Jurkat, Clone E6-1 (cell line): ENCODE measurements around the gene CNNM1.
A peak's percentile ranks its signal among the peaks of the same experiment; 100 is the strongest.

Experiments used
- DNase-seq: peaks from one replicate; pipeline ENCODE4 v3.0.0-alpha.2; 2011; ENCODE audit warnings: low read depth, low spot score
- H3K4me3 ChIP-seq: 2 replicates; pipeline ENCODE4 v1.5.1; 2011; ENCODE audit warnings: mild to moderate bottlenecking, low read length, control low read depth, moderate library complexity

The CNNM1 gene

DNA sequence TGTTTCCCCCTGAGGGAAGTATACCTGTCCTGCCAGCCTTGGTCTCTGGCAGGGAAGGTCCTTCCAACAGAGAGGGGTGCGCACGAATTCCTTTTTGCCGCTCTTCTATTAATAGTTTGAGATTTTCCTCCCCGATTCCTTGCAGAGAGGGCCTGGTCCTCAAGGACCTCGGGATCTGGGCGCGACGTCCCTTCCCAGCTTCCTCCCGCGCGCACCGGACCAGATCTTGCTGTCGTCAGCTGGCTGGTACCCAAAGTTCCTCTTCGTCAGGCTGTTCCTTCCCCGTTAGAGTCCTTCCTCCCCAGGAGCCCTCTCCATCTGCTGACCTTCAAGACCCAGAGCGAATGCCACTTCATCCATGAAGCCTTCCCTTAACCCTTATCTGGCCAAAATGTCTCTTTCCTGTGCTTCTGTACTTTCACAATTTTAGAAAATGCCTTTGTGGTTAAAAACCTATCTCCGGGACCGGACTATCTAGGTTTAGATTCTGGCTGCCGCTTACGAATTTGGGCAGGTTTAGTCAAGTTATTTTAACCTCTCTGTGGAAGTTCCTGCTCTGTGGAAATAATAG, 102.1 kb downstream of the CNNM1 start:
- H3K4me3 ChIP-seq = peak overlapping the region; percentile 96
- no peak for DNase-seq

DNA sequence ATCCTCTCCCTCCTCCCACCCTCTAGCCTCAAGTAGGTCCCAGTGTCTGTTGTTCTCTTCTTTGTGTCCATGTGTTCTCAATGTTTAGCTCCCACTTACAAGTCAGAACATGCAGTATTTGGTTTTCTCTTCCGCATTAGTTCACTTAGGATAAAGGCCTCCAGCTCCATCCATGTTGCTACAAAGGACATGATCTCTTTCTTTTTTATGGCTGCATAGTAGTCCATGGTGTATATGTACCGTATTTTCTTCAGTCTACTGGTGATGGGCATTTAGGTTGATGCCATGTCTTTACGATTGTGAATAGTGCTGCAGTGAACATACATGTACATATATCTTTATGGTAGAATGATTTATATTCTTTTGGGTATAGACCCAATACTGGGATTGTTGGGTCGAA, 102.9 kb downstream of the CNNM1 start:
- no peak for DNase-seq
- no peak overlapping the region for H3K4me3 ChIP-seq

DNA sequence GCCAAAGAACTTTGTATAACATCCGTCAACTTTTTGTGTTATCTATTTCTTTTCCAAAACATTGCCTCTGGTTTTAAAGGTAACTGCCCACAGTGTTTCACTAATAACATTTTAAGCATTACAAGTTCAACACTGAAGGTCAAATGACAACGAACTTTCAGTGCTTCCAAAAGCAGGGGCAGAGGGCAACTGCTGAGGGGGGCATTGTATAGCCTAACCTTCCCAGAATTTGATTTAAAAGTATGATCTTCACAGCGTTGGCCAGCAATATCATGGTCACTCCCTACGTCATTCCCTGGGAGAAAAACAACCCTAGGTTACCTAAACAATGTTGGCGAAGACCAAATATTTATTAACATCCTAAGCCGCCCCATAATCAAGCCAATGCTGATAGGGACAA, 103.7 kb downstream of the CNNM1 start:
- no peak overlapping the region for H3K4me3 ChIP-seq
- no peak for DNase-seq

DNA sequence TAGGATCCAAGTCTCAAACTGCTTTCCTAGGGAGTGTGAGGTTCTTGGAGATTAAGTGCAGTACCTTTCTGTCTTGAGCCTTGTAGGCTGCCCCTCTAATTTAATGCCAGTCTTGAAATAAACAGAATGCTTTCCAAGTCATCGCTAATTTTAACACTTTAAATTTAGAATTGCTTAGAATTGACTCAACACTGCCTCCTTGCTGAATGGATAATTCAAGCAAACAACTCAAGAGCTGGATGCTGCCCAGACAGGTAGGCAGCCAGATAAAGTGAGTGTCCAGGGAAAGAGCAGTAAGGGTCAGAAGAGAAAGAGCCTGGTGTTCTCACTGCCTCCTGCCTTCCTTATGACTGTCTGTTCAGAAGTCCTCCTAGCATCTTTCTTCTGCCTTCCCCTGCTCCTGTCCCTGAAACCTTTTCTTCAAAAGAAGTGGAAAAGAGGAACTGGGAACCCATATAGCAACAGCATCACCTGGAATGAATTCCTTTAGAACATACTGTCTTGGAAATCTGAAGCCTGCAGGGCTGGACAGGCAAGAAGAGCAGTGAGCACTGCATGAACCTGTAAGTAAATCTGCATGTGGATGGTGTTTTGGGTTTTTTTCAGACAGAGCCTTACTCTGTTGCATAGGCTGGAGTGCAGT, 104.3 kb downstream of the CNNM1 start:
- no peak for DNase-seq
- H3K4me3 ChIP-seq = no peak overlapping the region

DNA sequence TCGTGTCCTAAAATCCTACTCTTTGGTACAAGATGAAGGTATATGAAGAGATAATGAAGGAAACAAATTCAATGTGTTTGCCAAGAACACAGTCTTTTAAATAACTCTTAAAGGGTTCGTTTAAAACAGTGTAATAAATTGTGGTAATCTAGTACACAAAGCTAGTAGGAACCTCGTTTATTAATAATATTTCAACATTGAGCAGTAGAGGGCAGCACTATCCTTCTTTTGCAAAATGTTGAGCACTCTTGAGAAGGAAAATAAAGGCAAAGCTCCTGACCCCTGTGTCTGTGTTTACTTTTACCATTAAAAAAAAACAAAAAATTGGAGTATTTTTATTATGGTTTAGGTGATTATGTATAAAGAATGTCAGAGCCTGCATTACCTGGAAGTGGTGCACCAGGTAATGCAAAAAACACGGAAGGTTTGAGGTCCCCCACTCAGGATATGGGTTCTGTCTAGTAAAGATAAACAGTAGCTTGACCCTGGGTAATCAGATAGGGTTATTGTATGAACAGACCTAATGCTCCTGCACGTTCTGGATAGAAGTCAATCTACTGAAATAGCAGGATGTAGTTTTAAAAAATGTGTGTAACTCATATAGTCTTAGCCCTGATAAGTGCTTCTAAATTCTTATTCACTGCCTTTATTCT, 107.0 kb downstream of the CNNM1 start:
- peak; percentile 41 for DNase-seq
- H3K4me3 ChIP-seq = no peak overlapping the region

DNA sequence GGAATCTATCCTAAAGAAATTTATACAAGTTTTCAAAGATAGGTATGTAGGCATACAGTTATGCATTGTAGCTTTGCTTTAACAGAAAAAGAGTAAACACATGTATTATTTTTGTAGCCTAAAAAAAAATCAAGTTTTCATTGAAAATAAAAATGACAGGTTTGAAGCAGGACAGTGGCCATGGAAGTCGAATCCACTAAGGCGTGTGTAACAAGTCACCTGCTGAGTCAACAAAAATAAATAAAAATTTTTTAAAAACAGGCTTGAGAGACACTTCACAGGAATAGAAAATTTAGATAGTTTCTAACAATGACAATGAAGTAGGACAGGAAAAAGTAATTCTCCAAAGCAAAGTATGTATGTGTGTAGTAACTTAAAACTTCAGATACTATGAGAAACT, 109.7 kb downstream of the CNNM1 start:
- H3K4me3 ChIP-seq = no peak overlapping the region
- DNase-seq = no peak

DNA sequence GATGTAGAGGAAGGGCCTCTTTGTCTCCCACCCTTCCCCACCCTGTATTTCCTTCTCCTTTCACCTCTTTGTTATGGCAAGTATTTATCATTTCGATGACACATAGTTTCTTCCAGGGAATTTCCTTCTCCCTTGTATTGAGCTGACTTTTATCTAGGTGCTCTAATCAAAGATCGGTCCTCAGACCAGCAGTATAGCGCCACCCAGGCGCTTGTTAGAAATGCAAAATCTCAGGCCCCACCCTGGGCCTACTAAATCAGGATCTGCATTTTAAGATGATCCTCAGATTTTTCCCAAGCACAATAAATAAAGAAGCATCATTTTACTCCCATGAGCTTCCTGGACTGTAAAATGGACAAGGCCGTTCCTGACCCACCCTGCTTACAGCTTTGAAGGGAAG, 113.2 kb downstream of the CNNM1 start:
- DNase-seq = no peak
- H3K4me3 ChIP-seq = no peak overlapping the region

DNA sequence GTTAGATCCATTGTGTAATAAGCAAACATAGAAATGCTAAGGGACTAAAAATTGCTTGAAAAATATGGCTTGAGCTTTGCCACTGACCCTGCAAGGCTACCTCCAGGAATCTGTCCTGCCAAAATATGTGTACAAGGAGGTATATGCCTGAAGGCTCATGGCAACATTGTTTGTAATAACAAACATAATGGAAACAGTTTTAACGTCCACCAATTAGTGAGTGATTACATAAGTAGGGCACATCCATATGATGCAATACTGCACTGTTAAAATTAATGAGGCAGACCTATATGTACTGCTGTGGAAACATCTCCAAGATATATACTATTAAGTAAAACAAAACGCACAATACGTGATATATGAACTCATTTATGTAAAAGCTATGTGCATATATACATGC, 114.3 kb downstream of the CNNM1 start:
- no peak overlapping the region for H3K4me3 ChIP-seq
- no peak for DNase-seq
